GM12878 (cell line): ENCODE data around the gene DIPK2A. TPM values are rescaled to one million over a fixed set of nuclear protein-coding genes. Genes with fewer than 3 reads are reported as not detected.

Source experiments
- ATAC-seq: fragments of 200-7000 bp; cut with Tn5 transposase; 3 replicates; pipeline ENCODE4 v1.9.1; 2020; ENCODE audit warnings: mild to moderate bottlenecking, moderate library complexity
- BruUV-seq: library from RNA; stranded (reverse); fragments of 400-500 nt; replicated peaks from 2 replicates; lab custom pipeline; 2021; lab: Mats Ljungman, UMichigan
- CTCF ChIA-PET: fragments of 300-600 bp; sonication (Branson Sonifier 250); formaldehyde crosslinking; extraction: SDS; loops from one replicate; lab custom pipeline; 2021; ENCODE audit warnings: inconsistent platforms; lab: Yijun Ruan, JAX
- POLR2A ChIA-PET: fragments of 350-600 bp; formaldehyde crosslinking; extraction: SDS; loops from one replicate; lab custom pipeline; 2021; ENCODE audit warnings: inconsistent platforms; lab: Charles Lee
- RAD21 ChIA-PET: fragments of 300-600 bp; sonication (Branson Sonifier 250); formaldehyde crosslinking; loops from one replicate; lab custom pipeline; 2023; ENCODE audit warnings: antibody characterized with exemption; ENCODE audit not compliant: unreplicated experiment; lab: Charles Lee
- SMC1A ChIA-PET: fragments of 300-600 bp; sonication (Branson Sonifier 250); formaldehyde crosslinking; loops from one replicate; lab custom pipeline; 2023; ENCODE audit not compliant: unreplicated experiment, uncharacterized antibody; lab: Charles Lee
- DNase-seq: peaks from one replicate; pipeline ENCODE4 v3.0.0-alpha.2; 2011; ENCODE audit warnings: low read depth, low spot score
- FAIRE-seq: peaks from 3 replicates; lab custom pipeline; 2011; peaks lifted over from hg19 to GRCh38; lab: Jason Lieb, UNC
- H2AFZ ChIP-seq: 2 replicates; pipeline ENCODE4 v1.6.0; 2011; ENCODE audit warnings: low read depth, low read length, control low read depth; ENCODE audit not compliant: control insufficient read depth
- H3K27ac ChIP-seq: 2 replicates; pipeline ENCODE4 v1.5.1; 2011; ENCODE audit warnings: control low read depth; ENCODE audit not compliant: control insufficient read depth, insufficient read depth
- H3K27me3 ChIP-seq, 2 experiments: replicated peaks in 1 of 2; 2 replicates each; pipeline versions ENCODE4 v1.6.0 to v1.6.1; 2011; ENCODE audit warnings: low read length in 1 of 2; ENCODE audit not compliant: control insufficient read depth in 2 of 2, insufficient read depth in 2 of 2
- H3K36me3 ChIP-seq, 2 experiments: 2 replicates each; pipeline ENCODE4 v1.5.1; 2011; ENCODE audit warnings: low read length in 1 of 2; ENCODE audit not compliant: control insufficient read depth in 2 of 2, insufficient read depth in 2 of 2
- H3K4me1 ChIP-seq: 2 replicates; pipeline ENCODE4 v1.6.1; 2011; ENCODE audit warnings: mild to moderate bottlenecking, low read length, moderate library complexity, mixed read lengths; ENCODE audit not compliant: control insufficient read depth, insufficient read depth
- H3K4me2 ChIP-seq: 2 replicates; pipeline ENCODE4 v1.6.0; 2011; ENCODE audit warnings: control low read depth; ENCODE audit not compliant: control insufficient read depth, insufficient read depth
- H3K4me3 ChIP-seq: fragments of 200-600 bp; sonication (generic); 2 replicates; pipeline ENCODE4 v1.5.1; 2016
- H3K79me2 ChIP-seq: 2 replicates; pipeline ENCODE4 v1.6.0; 2011; ENCODE audit warnings: low read length; ENCODE audit not compliant: control insufficient read depth, insufficient read depth
- H3K9ac ChIP-seq: 2 replicates; pipeline ENCODE4 v1.8.0; 2011; ENCODE audit warnings: low read length, control low read depth, mixed read lengths; ENCODE audit not compliant: control insufficient read depth, insufficient read depth
- H3K9me3 ChIP-seq: replicated peaks from 3 replicates; pipeline ENCODE4 v1.5.1; 2011; ENCODE audit warnings: mild to moderate bottlenecking, low read length; ENCODE audit not compliant: control insufficient read depth, insufficient read depth
- H4K20me1 ChIP-seq: 2 replicates; pipeline ENCODE4 v1.6.0; 2011; ENCODE audit not compliant: control insufficient read depth, insufficient read depth
- FOXK2 ChIP-seq: fragments of 450-650 bp; IDR thresholded peaks from 2 replicates; pipeline ENCODE4 v1.6.1; 2017; ENCODE audit warnings: mild to moderate bottlenecking, moderate library complexity
- JUNB ChIP-seq: IDR thresholded peaks from 2 replicates; pipeline ENCODE4 v1.6.1; 2016; ENCODE audit warnings: antibody characterized with exemption, mild to moderate bottlenecking
- MEF2B ChIP-seq: fragments of 450-650 bp; IDR thresholded peaks from 2 replicates; pipeline ENCODE4 v1.6.1; 2018; ENCODE audit warnings: mild to moderate bottlenecking, moderate library complexity; ENCODE audit not compliant: partially characterized antibody, poor library complexity, severe bottlenecking
- NFIC ChIP-seq: IDR thresholded peaks from 2 replicates; pipeline ENCODE4 v1.6.1; 2012; ENCODE audit warnings: low read depth, mild to moderate bottlenecking, inconsistent platforms, low read length, moderate library complexity
- POU2F2 ChIP-seq: IDR thresholded peaks from 3 replicates; pipeline ENCODE4 v1.6.1; 2011; ENCODE audit warnings: low read depth, mild to moderate bottlenecking, low read length, borderline replicate concordance
- RBBP5 ChIP-seq: fragments of 200-600 bp; sonication (generic); conservative IDR thresholded peaks from 2 replicates; pipeline ENCODE4 v1.6.1; 2016
- SPI1 ChIP-seq: IDR thresholded peaks from 2 replicates; pipeline ENCODE4 v1.6.1; 2011; ENCODE audit warnings: low read depth, mild to moderate bottlenecking, low read length, moderate library complexity, borderline replicate concordance; ENCODE audit not compliant: insufficient read depth
- WGBS: methylation state at CpG from one replicate; pipeline ENCODE4 v1.1.6; 2016; ENCODE audit warnings: low lambda C conversion rate; ENCODE audit not compliant: insufficient replicate concordance, insufficient coverage; ENCODE audit errors: missing lambda C conversion rate; 5-methylcytosine and 5-hydroxymethylcytosine counted together
- in situ Hi-C: fragments of 300-500 bp; cut with MboI; formaldehyde crosslinking; loops from 9 replicates; pipeline ENCODE4 v1.14.3; 2018; ENCODE audit warnings: mixed read lengths
- intact Hi-C: fragments of 100-400 bp; cut with micrococcal nuclease; formaldehyde crosslinking; loops from one replicate; pipeline ENCODE4 v1.14.2; 2022; ENCODE audit not compliant: unreplicated experiment
- polyA plus RNA-seq, 11 experiments: library from polyadenylated mRNA; depleted of rRNA in 4 of 11; unstranded in 6 of 11; stranded (reverse) in 5 of 11; fragments of >200 nt; fragmentation: Nextera tagmentation in 4 of 11; fragmentation: Illumina TruSeq in 1 of 11; extraction: Ambion mirVana in 4 of 11; extraction: Trizol in 1 of 11; gene quantifications; 1 replicate in 1 of 11; 2 replicates in 10 of 11; pipeline versions ENCODE4 v1.2.1 to v1.2.3, GENCODE V29; 2011 to 2016; ENCODE audit warnings: inconsistent platforms in 2 of 11, missing spikeins in 2 of 11, low read depth in 1 of 11
- total RNA-seq, 4 experiments: library from RNA; depleted of rRNA in 3 of 4; stranded (reverse); fragments of >200 nt in 3 of 4; fragmentation: Illumina TruSeq in 1 of 4; extraction: Trizol in 1 of 4; gene quantifications; 2 replicates each; pipeline versions ENCODE4 v1.2.1 to v1.2.3, GENCODE V29; 2013 to 2021
- TF ChIP-seq, protein P1 (sequence below): fragments of 450-650 bp; IDR thresholded peaks from 2 replicates; pipeline ENCODE4 v1.6.1; 2017; ENCODE audit warnings: low read depth, mild to moderate bottlenecking, moderate library complexity

The DIPK2A gene
- total and polyA plus RNA-seq, 10 of the 15 experiments (the other 5 are each of a cell fraction or from before 2014, with no cell fraction given), result 4.6 to 36.4 (median 15.0) TPM

DNA sequence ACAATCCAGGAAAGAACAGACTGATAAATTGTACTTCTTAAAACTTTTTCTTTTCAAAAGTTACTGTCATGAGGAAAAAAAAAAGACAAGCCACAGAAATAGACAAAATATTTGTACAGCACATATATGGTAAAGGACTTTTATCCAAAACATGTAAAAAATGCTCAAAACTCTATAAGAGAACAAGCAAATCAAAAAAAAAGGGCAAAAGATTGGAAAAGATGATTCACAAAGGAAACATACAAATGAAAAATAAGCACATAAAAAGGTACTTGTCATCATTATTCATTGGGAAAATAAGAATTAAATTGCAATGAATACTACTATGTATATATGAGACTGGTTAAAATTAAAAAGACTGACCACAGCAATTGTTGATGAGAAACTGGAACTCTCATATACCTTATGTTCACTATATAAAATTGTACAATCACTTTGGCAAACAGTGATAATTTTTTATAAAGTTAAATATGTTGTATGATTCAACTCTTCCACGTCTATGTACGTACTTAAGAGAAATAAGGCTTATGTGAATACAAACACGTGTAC, 39.7 kb downstream of the DIPK2A start:
- SMC1A ChIA-PET, result no interaction called here
- Histone ChIP-seq H3K4me2 (no peak overlapping the region), H3K9ac (no peak overlapping the region), H3K27ac (no peak overlapping the region), H3K79me2 (no peaks in the 10 kb centered on the region), H3K4me3 (no peak overlapping the region), H3K27me3 (no peaks in the 10 kb centered on the region), H3K9me3 (no peaks in the 10 kb centered on the region; the same call in 2 of the 3 replicates), H4K20me1 (no peaks in the 10 kb centered on the region), H2AFZ (no peak overlapping the region), H3K4me1 (no peaks in the 10 kb centered on the region), H3K36me3 (no peaks in the 10 kb centered on the region)
- 97% methylated on average over 3 of the region's 3 CpGs for WGBS
- DNase-seq (no peak), FAIRE-seq (no peak), ATAC-seq (no peak)
- TF ChIP-seq POU2F2, result no peak
- no peak for TF ChIP-seq FOXK2
- no peak for TF ChIP-seq NFIC
- TF ChIP-seq SPI1, result no peak
- no peak for TF ChIP-seq RBBP5
- no peak for TF ChIP-seq MEF2B
- TF ChIP-seq, protein P1, sequence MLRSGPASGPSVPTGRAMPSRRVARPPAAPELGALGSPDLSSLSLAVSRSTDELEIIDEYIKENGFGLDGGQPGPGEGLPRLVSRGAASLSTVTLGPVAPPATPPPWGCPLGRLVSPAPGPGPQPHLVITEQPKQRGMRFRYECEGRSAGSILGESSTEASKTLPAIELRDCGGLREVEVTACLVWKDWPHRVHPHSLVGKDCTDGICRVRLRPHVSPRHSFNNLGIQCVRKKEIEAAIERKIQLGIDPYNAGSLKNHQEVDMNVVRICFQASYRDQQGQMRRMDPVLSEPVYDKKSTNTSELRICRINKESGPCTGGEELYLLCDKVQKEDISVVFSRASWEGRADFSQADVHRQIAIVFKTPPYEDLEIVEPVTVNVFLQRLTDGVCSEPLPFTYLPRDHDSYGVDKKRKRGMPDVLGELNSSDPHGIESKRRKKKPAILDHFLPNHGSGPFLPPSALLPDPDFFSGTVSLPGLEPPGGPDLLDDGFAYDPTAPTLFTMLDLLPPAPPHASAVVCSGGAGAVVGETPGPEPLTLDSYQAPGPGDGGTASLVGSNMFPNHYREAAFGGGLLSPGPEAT, result no peak
- TF ChIP-seq JUNB, result no peak
- POLR2A ChIA-PET, result no interaction called here
- intact Hi-C loops (no loop called here), in situ Hi-C loops (no loop called here)
- RAD21 ChIA-PET, result no interaction called here
- BruUV-seq, result no TSS peak
- CTCF ChIA-PET, result no interaction called here
